Keratinocyte (primary cell): ENCODE results near the gene RNF26. TPM values are rescaled to one million over a fixed set of nuclear protein-coding genes. Genes with fewer than 3 reads are reported as not detected.
A peak's percentile ranks its signal among the peaks of the same experiment; 100 is the strongest.

Experiments
- DNase-seq: peaks from one replicate; pipeline ENCODE4 v3.0.0-alpha.2; 2011; ENCODE audit warnings: low read depth, missing footprints, low spot score
- FAIRE-seq: peaks from 2 replicates; lab custom pipeline; 2011; peaks lifted over from hg19 to GRCh38; lab: Jason Lieb, UNC
- H2AFZ ChIP-seq: 2 replicates; pipeline ENCODE4 v1.6.0; 2012; ENCODE audit warnings: low read length, control low read depth, inconsistent platforms; ENCODE audit not compliant: control insufficient read depth
- H3K27ac ChIP-seq: 2 replicates; pipeline ENCODE4 v1.5.1; 2011; ENCODE audit warnings: low read length; ENCODE audit not compliant: control insufficient read depth, insufficient read depth
- H3K27me3 ChIP-seq: 3 replicates; pipeline ENCODE4 v1.6.0; 2011; ENCODE audit warnings: low read length; ENCODE audit not compliant: control insufficient read depth, insufficient read depth; ENCODE audit errors: extremely low read depth
- H3K36me3 ChIP-seq, 2 experiments: 2 replicates in 1 of 2; 3 replicates in 1 of 2; pipeline ENCODE4 v1.5.1; 2011; ENCODE audit warnings: low read length in 2 of 2, mild to moderate bottlenecking in 1 of 2; ENCODE audit not compliant: control insufficient read depth in 2 of 2, insufficient read depth in 2 of 2; ENCODE audit errors: extremely low read depth in 1 of 2
- H3K4me1 ChIP-seq: 3 replicates; pipeline ENCODE4 v1.5.1; 2011; ENCODE audit warnings: low read length; ENCODE audit not compliant: control insufficient read depth, insufficient read depth; ENCODE audit errors: extremely low read depth
- H3K4me2 ChIP-seq: 3 replicates; pipeline ENCODE4 v1.6.0; 2011; ENCODE audit warnings: low read depth, low read length; ENCODE audit not compliant: control insufficient read depth, insufficient read depth; ENCODE audit errors: extremely low read depth
- H3K4me3 ChIP-seq, 3 experiments: fragments of 200-600 bp in 1 of 3; sonication (generic) in 1 of 3; 2 replicates in 2 of 3; 3 replicates in 1 of 3; pipeline ENCODE4 v1.5.1; 2011 to 2016; ENCODE audit warnings: low read length in 3 of 3, mild to moderate bottlenecking in 3 of 3, control low read depth in 2 of 3, inconsistent platforms in 1 of 3, low read depth in 1 of 3, mixed read lengths in 1 of 3, mixed run types in 1 of 3, moderate library complexity in 1 of 3; ENCODE audit not compliant: control insufficient read depth in 2 of 3, insufficient read depth in 2 of 3; ENCODE audit errors: extremely low read depth in 1 of 3
- H3K79me2 ChIP-seq: 2 replicates; pipeline ENCODE4 v1.6.0; 2012; ENCODE audit warnings: low read length; ENCODE audit not compliant: control insufficient read depth, insufficient read depth
- H3K9ac ChIP-seq: 3 replicates; pipeline ENCODE4 v1.6.0; 2011; ENCODE audit warnings: low read length; ENCODE audit not compliant: control insufficient read depth, insufficient read depth; ENCODE audit errors: extremely low read depth
- H3K9me1 ChIP-seq: 3 replicates; pipeline ENCODE4 v1.6.0; 2011; ENCODE audit warnings: low read length; ENCODE audit not compliant: control insufficient read depth, insufficient read depth; ENCODE audit errors: extremely low read depth
- H3K9me3 ChIP-seq: 2 replicates; pipeline ENCODE4 v1.5.1; 2012; ENCODE audit warnings: low read depth, low read length; ENCODE audit not compliant: control insufficient read depth
- H4K20me1 ChIP-seq: 3 replicates; pipeline ENCODE4 v1.6.0; 2011; ENCODE audit warnings: low read length; ENCODE audit not compliant: control insufficient read depth, insufficient read depth; ENCODE audit errors: extremely low read depth
- CTCF ChIP-seq, 3 experiments: IDR thresholded peaks in 1 of 3; conservative IDR thresholded peaks in 1 of 3; optimal IDR thresholded peaks in 1 of 3; 2 replicates in 2 of 3; 3 replicates in 1 of 3; pipeline versions ENCODE3 to v1.5.1; 2011; ENCODE audit warnings: low read length in 3 of 3, mild to moderate bottlenecking in 3 of 3, moderate library complexity in 2 of 3, control low read depth in 1 of 3, inconsistent platforms in 1 of 3; ENCODE audit not compliant: insufficient read depth in 2 of 3; ENCODE audit errors: extremely low read depth in 1 of 3
- EZH2 ChIP-seq: IDR thresholded peaks from one replicate; pipeline ENCODE4 v1.6.1; 2012; ENCODE audit warnings: inconsistent platforms, mild to moderate bottlenecking, low read length, moderate library complexity
- dilution Hi-C: fragments of 300-500 bp; cut with MboI; formaldehyde crosslinking; loops from one replicate; pipeline ENCODE4 v1.7.0; 2020; ENCODE audit warnings: low sequenced_read_pairs; ENCODE audit not compliant: extremely low pct_ligation_motif_present
- polyA plus RNA-seq, 5 experiments: library from polyadenylated mRNA; depleted of rRNA in 3 of 5; stranded (reverse) in 3 of 5; stranded (forward) in 1 of 5; unstranded in 1 of 5; fragments of >200 nt; gene quantifications; 1 replicate in 1 of 5; 2 replicates in 3 of 5; 3 replicates in 1 of 5; pipeline versions ENCODE4 v1.2.1 to v1.2.3, GENCODE V29; 2011 to 2012; ENCODE audit warnings: missing spikeins in 2 of 5, low read depth in 1 of 5, low replicate concordance in 1 of 5

RNF26 gene
- polyA plus RNA-seq, 1 donor (not counting 4 experiments of a cell fraction or from before 2014, with no cell fraction given), result 13.2 TPM

DNA sequence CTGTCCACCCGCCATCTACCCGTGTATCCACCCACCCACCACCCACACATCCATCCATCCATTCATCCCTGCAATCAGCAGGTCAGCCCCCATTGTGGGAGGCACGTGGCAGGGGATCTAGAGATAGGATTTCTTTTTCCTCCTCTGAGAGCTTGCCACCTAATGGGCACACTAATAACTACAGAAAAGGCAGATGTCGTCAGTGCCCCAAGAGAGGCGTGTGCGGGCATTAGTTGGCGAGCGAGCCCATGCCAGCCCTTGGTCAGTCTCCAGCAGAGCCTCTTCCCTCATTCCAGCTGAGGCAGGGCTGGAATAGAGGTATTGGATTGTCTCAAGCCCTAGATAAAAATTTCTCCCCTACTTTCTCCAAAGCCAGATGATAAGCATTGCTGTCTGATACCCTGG, 37.5 kb downstream of the RNF26 start:
- no peaks in the 10 kb centered on the region for H3K36me3 ChIP-seq
- no peak overlapping the region for H3K4me2 ChIP-seq
- H3K27me3 ChIP-seq, result peaks cover 6% of the 10 kb centered on the region
- no peak overlapping the region for H3K4me3 ChIP-seq
- H3K9ac ChIP-seq, result no peak overlapping the region
- no peak overlapping the region for H2AFZ ChIP-seq
- H3K27ac ChIP-seq, result no peak overlapping the region
- dilution Hi-C loops, result no loop called here
- peaks cover 15% of the 10 kb centered on the region for H3K4me1 ChIP-seq
- H3K9me1 ChIP-seq, result peaks cover 2% of the 10 kb centered on the region
- FAIRE-seq (no peak), DNase-seq (no peak)
- no peaks in the 10 kb centered on the region for H3K9me3 ChIP-seq
- H4K20me1 ChIP-seq, result no peaks in the 10 kb centered on the region
- TF ChIP-seq EZH2 (no peak), CTCF (optimal IDR thresholded peaks at IDR 0.05 in 1 of 3, IDR thresholded peaks at IDR 0.05 in 1 of 3, conservative IDR thresholded peaks at IDR 0.05 in 1 of 3; ENCODE audit: extremely low read depth in 1 of 3, insufficient read depth in 2 of 3, low read length in 3 of 3) (peak; percentile 45 to 53 (median 47))
- H3K79me2 ChIP-seq, result no peaks in the 10 kb centered on the region

GRCh38 chr11:119372260-119373058, 38.1 kb downstream of the RNF26 start:
- H3K9me3 ChIP-seq, result no peaks in the 10 kb centered on the region
- no peak overlapping the region for H2AFZ ChIP-seq
- H3K79me2 ChIP-seq, result no peaks in the 10 kb centered on the region
- peaks cover 6% of the 10 kb centered on the region for H3K27me3 ChIP-seq
- no peak overlapping the region for H3K4me2 ChIP-seq
- dilution Hi-C loops, result no loop called here
- H3K9me1 ChIP-seq, result peaks cover 2% of the 10 kb centered on the region
- no peaks in the 10 kb centered on the region for H4K20me1 ChIP-seq
- H3K4me3 ChIP-seq, result no peak overlapping the region
- H3K9ac ChIP-seq, result no peak overlapping the region
- DNase-seq (no peak), FAIRE-seq (no peak)
- peaks cover 21% of the 10 kb centered on the region for H3K4me1 ChIP-seq
- no peaks in the 10 kb centered on the region for H3K36me3 ChIP-seq
- TF ChIP-seq EZH2 (no peak), CTCF (optimal IDR thresholded peaks at IDR 0.05 in 1 of 3, IDR thresholded peaks at IDR 0.05 in 1 of 3, conservative IDR thresholded peaks at IDR 0.05 in 1 of 3; ENCODE audit: extremely low read depth in 1 of 3, insufficient read depth in 2 of 3, low read length in 3 of 3) (no peak)
- H3K27ac ChIP-seq, result no peak overlapping the region
